Amygdala (tissue), 56 donors: ENCODE data around the gene MGAT4A.

Source experiments
- DNase-seq, 56 donors: peaks; one replicate each; lab custom pipeline; 2025; lab: John Stamatoyannopoulos, UW

Gene MGAT4A

DNA sequence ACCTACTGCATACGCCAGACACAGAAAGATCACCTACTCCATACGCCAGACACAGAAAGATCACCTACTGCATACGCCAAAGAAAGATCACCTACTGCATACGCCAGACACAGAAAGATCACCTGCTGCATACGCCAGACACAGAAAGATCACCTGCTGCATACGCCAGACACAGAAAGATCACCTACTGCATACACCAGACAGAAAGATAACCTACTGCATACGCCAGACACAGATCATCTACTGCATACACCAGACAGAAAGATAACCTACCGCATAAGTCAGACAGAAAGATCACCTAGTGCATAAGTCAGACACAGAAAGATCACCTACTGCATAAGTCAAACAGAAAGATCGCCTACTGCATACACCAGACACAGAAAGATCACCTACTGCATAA is 148.4 kb downstream of the MGAT4A start:
- DNase-seq, result no peak

DNA sequence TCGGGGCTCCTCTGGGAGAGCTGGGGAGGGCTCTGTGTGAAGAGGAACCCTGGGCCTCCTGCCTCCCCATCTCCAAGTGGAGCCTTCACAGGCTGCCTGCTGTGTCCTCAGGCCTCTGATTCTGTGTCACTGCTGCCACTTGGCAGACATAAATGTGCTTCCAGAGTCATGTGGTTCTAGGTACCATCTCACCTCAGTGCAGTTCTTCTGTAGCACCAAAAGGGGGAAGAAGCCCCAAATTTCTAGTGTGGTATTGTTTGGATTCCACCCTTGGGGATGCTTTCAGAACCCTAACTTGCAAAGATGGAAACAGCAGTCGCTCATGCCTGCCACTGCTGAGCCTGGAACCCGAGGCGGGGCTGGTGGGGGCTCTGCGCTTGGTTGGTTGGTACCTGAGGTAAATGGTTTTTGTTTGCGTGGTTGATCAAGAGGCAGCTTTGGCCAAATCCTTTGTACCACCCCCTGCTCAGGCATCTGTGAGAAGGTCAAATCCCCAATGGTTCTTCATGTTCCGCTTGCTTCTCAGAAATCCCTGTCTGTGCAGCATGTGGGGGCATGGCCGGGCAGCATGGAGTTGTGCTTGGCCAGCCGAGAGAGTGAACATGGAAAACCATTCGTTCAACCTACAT is 150.2 kb downstream of the MGAT4A start:
- no peak for DNase-seq

GRCh38 chr2:98579926-98580325 is 151.0 kb downstream of the MGAT4A start:
- DNase-seq, result no peak

DNA sequence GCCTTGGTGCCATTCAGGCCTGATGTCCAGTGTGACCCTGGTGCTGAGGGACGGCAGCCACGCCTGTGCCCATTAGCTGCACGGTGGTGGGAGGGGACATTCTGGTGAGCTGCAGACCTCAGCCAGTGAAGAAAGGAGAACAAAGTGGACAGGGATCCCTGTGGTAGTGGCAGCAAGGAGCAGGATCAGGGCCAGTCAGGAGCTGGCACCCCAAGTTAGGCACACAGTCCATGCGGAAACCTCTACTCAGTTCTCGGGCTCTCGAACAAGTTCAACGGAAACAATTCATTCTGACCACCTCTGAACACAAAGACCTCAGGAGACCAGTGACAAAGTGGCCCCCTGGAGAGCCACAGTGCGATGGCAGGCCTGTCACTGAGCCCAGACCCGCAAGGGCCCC is 152.7 kb downstream of the MGAT4A start:
- DNase-seq, result no peak

DNA sequence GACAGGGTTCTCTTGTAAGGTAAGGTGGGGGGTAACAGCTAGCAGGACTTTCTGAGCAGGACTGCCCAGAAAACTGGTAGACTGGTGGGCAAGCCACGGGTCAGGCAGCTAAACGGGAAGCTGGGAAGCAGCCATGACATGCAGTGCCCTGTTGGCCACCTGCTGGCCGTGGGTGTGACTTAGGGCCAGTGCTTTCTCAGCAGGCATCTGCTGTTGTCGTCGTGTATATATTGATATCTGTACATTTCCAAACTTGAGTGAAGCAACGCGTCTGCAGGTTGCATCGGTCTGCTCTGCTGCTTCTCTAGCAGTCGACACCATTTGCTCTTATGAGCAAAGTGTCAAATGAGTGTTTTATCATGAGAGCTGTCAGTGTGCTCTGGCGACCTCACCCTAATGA is 153.6 kb downstream of the MGAT4A start:
- no peak for DNase-seq

DNA sequence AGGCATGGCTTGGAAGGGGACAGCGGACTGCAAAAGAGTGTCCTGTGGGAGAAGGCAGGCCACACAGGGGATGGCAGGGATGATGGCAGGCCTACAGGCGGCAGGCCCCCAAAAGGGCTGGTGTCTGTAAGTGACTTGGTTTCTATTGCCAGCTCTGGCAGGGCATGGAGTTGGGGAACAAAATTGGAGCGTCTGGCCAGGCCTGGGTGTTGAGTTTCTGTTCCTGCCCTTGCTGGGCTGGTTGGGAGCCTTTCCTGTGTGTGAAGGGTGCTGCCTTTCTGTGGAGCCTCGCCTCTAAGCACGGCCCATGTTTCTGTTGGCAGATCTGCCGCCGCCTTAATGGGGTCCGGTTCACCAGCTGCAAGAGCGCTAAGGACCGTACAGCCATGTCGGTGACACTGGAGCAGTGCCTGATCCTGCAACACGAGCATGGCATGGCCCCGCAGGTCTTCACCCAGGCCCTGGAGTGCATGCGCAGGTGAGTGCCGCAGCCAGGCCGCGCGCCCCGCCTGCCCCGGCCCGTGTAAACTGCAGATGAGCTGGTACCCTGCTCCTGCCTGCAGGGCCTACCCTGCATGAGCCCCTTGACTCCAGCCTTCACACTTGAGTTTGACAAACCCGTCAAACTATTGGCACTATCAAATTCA is 154.1 kb downstream of the MGAT4A start:
- no peak for DNase-seq

DNA sequence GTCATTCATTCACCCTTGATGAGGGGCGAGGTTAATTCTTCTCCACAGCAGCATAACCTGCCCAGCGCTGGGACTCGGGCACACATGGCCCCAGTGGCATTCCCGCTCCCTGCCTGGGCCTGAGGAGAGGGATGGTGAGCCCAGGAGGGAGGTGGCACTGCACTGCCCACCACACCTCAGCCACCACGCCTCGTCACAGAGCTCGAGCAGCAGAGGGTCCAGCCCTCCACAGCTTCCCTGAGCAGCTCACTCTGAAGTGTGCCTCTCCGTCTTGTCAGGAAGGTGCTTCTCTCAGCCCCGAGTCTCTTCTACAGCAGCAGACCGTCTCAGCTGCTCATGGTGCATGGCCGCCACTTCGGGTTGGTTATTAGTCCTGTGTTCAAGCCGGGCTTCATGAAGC is 157.5 kb downstream of the MGAT4A start:
- DNase-seq, result no peak

DNA sequence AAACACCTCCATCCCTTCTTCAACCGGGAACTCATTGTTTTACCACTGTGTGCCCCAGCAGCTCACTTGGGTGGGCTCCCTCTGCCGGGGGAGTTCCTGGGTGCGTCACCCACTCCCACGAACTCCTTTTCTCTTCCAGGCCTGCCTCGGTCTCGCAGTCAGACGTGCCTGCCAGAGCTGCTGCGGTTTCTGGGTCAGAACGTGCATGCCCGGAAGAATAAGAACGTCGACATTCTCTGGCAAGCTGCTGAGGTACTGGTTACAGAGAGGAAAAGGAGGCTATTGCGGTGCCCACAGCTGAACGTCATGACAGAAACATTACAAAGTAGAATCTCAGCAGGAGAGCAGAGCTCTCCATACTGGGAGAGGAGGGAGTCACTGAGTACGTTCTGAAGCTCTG is 158.3 kb downstream of the MGAT4A start:
- DNase-seq, result peak in 5 of 56 donors; percentile 12 to 34 (median 15)

- no peak for DNase-seq
These were observed 158.7 kb downstream of the MGAT4A start for GRCh38 chr2:98572211-98572610.

GRCh38 chr2:98571796-98572195 is 159.1 kb downstream of the MGAT4A start:
- no peak for DNase-seq

DNA sequence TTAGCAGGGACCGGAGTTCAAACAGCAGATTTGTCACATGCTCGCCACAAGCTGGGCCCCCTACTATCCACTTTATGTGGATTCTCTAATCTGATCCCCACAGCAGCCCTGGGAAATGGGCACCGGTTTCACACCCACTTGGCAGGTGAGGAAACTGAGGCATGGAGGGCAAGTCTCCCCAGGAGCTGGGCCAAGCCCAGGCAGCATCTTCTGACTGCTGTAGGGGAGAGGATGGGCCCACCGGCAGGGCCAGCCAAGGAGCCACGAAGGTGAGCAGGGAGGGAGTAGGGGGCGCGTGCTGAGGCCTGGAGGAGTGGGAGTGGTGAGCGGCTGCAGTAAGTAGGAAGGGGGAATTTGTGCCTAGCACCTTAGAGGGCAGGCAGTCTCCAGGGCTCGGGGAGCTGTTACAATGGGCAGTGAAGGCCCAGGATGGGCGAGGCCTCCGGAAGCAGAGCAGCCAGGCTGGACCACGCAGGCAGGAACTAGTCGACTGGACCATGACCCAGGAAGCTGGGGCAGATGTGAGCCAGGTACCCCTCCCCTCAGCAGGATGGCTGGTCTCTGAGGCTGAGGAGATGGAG is 159.7 kb downstream of the MGAT4A start:
- DNase-seq, result no peak

GRCh38 chr2:98570356-98570755 is 160.6 kb downstream of the MGAT4A start:
- DNase-seq, result no peak

- no peak for DNase-seq
These were observed 161.0 kb downstream of the MGAT4A start for GRCh38 chr2:98569915-98570314.

GRCh38 chr2:98569197-98569793 is 161.6 kb downstream of the MGAT4A start:
- peak in 10 of 56 donors; percentile 1 to 55 (median 14) for DNase-seq
